Muscle of arm (tissue), 14 donors: ENCODE measurements around the gene RAB25. TPM values are rescaled to one million over a fixed set of nuclear protein-coding genes. Genes with fewer than 3 reads are reported as not detected.
"Not testable (repeated sequence)": the region's sequence is repeated elsewhere in the genome, so short reads cannot be mapped to it uniquely, and the experiment has no call there.

Source experiments
- DNase-seq: peaks from one replicate; pipeline ENCODE4 v3.0.0-alpha.2; 2013
- long read RNA-seq, 11 donors: transcript quantifications; one replicate each; lab custom pipeline, GENCODE V29; 2026
- polyA plus RNA-seq, 12 donors: library from polyadenylated mRNA; unstranded; fragments of 120-200 nt; gene quantifications; one replicate each; pipeline ENCODE4 v1.2.1, GENCODE V29; 2013; ENCODE audit not compliant: insufficient read length in 12 of 12

RAB25 gene
- 10 to 100 TPM in 3 of 12 donors, 1 to 10 TPM in 1, under 1 TPM in 7, not detected in 1; 0.18 to 39.5 (median 0.65) TPM for polyA plus RNA-seq
- long read RNA-seq, donor 1, transcript RAB25-205 (3 exons, 539 nt), result minor isoform, 20 of 169 reads
- long read RNA-seq, donor 1, transcript RAB25-203 (4 exons, 681 nt), result minor isoform, 5 of 169 reads
- long read RNA-seq, donor 1, transcript RAB25-201 (5 exons, 1,110 nt), result major isoform, 60 of 169 reads
- long read RNA-seq, donor 1, partial matches to known transcripts, result 79 of 169 reads
- long read RNA-seq, donor 1, other reads (novel, unspliced or antisense), result 0 of 169 reads
- long read RNA-seq, donor 2, result 0 reads
- long read RNA-seq, donor 3, result 0 reads
- long read RNA-seq, donor 4, result 0 reads
- long read RNA-seq, donor 5, result 0 reads
- long read RNA-seq, donor 6, result 0 reads
- long read RNA-seq, donor 7, partial matches to known transcripts, result 0 of 3 reads
- long read RNA-seq, donor 7, other reads (novel, unspliced or antisense), result 0 of 3 reads
- long read RNA-seq, donor 8, result 0 reads
- long read RNA-seq, donor 9, partial matches to known transcripts, result 0 of 6 reads
- long read RNA-seq, donor 9, other reads (novel, unspliced or antisense), result 0 of 6 reads
- long read RNA-seq, donor 10, result 0 reads
- long read RNA-seq, donor 11, result 0 reads

DNA sequence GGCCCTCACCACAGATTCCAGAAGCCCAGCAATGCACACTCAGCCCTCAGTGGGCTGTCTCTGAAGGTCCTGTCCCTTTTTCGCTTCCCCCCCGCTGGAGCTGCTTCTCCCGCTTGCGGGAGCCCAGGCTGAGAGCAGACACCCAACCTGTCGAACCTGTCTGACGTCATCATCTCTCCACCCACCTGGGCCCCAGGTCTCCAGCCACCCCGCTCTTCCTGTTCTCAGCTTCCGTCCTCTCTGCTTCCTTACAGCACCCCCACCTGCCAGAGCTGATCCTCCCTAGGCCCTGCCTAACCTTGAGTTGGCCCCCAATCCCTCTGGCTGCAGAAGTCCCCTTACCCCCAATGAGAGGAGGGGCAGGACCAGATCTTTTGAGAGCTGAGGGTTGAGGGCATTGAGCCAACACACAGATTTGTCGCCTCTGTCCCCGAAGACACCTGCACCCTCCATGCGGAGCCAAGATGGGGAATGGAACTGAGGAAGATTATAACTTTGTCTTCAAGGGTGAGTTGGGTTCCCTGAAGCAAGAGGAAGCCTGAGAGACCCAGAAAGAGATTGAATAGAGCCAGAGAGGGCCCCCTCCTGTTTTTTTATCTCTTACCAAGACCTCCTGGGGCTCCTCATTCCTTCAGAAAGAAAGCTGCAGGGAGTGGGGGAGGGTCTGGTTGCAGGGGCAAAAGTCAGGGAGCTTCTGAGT lies at the start of gene RAB25:
TSS of gene RAB25 (plus strand) at position 224 of the 700 bp plus-strand sequence. CDS start at position 465, 241 bp downstream.
- DNase-seq, result no peak

DNA sequence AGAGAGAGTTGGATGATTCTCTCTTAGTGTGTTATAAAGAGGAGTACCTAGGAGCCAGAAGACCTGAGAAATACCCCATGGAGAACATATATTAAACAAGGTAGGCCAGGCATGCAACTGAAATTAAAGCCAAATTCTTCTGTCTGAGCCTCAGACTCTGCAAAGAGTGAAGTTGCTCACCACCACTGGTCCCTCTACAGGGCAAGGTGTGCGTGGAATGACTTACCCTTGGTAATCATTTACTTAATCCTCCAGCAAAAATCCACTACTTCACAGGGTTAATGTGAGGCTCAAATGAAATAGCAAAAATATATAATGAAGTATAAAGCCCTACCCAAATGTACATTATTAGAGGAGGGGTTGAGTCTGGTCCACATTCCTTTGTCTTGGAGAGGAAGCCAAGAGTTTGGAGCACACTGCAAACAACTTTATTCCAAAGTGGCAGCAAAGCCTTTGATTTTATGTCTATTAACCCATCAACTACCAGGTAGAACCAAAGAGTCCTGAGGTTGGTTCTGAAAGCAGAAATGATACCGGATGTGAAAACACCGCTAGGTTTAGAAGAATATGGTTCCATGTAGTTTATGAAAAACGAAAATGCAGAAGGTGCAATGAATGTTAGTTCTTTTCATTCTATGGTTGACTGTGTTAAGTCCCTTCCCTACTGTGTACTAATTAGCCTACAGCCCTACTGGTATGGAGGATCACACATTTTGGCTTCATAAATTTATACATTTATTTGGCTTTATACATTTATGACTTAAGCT lies 48.7 kb upstream of the RAB25 start:
- DNase-seq, result no peak

GRCh38 chr1:156014829-156015228 lies 46.1 kb upstream of the RAB25 start:
- DNase-seq, result no peak

DNA sequence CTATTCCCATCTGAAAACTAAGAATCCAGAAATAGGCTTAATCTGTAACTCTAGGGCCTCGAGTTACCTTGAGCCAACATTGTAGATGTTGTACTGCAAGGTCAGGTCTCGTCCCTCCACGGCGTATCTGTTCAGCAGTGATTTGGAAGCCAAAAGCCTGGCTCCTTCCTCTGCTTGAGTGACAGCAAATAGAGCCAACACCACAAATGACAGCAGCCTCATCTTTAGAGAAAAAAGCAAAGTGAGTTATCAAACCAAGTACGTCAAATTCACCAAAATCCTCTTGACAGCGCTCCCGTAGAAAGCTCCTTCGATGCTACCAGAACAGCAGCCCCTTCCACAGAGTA lies 41.0 kb upstream of the RAB25 start:
- no peak for DNase-seq

GRCh38 chr1:156020293-156021092 lies 40.5 kb upstream of the RAB25 start, which contains the start of gene SSR2:
SSR2 (minus strand) TSS chr1:156020951; CDS start chr1:156020167, 784 bp downstream.
- peak; percentile 94 for DNase-seq

DNA sequence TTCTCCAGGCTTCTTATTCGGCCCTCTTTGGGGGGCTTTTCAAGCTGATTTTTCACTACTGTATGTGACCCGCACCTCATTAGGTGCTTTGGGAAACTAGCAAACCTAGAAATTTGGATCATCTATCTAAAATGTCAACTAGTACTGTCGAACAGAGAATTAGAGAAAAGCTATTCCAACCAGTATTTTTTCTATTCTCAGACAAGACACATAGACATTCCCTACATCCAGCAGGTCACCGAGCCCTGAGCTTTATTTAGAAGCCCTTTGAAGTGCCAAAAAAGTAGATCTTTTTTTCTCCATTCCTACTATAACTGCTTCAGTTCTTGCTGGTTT lies 39.9 kb upstream of the RAB25 start:
- no peak for DNase-seq

DNA sequence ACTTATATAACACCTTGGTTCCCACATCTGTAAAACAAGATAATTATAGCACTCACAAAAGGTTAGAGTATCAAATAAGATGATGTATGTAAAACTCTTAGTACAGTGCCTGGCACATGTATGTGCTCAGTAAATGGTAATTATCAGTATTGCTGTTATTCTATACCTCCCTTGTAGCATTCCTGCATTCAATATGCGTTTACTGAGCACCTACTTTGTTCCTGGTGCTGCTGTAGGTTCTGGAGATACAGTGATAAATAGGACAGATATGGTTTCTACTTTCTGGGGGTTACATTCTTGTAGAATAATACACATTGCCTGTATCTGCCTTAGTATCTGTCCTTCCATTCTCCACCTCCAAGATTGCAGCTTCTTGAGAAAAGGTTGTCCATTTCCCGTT lies 39.0 kb upstream of the RAB25 start:
- no peak for DNase-seq

DNA sequence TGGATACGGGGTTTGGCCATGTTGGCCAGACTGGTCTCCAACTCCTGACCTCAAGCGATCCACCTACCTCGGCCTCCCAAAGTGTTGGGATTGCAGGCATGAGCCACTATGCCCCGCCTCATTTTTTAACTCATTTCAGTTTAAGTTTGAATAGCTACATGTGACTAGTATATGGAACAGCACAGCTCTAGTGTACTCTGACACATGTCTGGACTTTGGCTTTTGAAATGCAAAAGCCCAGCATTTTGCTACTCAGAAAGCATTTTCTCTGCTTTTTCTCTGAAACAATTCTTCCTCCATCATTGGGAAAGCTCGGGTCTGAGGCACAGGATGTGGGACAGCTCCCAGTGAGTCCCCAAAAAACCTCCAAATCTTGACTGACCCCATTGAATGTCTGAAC lies 36.2 kb upstream of the RAB25 start:
- no peak for DNase-seq

DNA sequence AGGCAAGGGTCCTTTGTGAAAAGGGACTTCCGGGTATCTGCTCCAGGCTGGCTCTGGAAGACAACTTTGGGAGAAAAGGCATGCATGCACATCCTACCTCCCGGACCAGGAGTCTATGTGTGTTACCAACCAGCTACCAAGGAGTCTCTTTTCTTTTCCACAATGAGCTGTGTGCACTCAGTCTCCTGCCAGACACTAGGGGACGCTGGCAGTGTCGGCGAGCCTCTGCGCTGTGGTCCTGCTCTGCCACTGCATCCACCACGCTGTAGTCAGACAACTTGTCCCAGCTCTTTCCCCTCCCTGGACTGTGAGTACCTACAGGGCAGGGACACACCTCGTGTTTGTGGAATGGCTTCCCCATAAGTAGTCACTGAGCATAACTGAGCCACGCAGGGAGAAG lies 35.1 kb upstream of the RAB25 start:
- DNase-seq, result no peak

DNA sequence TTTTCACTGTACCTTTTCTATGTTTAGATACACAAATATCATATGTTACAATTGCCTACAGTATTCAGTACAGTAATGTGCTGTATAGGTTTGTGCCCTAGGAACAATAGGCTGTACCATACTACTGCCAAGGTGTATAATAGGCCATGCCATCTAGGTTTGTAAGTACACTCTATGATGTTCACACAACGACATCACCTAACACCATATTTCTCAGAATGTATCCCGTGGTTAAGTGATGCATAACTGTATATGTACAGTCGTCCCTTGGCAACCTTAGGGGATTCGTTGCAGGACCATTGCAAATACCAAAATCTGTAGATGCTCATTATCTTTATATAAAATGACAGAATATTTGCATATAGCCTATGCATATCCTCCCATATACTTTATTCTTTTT lies 34.4 kb upstream of the RAB25 start:
- no peak for DNase-seq

DNA sequence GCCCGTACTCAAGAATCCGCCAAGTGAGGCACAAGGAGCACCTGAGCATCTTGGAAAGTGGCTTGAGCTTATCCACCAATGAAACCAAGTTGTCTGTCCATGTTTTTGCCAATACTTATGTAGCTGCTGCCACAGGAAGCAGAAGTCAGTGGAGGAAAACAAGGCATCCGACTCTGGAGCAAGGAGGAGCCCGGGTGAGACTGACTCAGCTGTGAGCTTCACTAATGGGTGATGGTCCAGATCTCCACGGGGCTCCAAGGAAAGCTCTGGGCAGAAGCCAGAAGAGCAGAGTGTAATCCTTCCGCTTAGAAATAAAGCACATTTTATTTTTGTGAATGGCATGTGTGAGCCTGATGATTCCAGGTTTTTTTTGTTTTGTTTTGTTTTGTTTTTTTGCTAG lies 27.9 kb upstream of the RAB25 start:
- DNase-seq, result no peak

GRCh38 chr1:156034991-156035390 lies 26.0 kb upstream of the RAB25 start:
- not testable (repeated sequence) for DNase-seq

DNA sequence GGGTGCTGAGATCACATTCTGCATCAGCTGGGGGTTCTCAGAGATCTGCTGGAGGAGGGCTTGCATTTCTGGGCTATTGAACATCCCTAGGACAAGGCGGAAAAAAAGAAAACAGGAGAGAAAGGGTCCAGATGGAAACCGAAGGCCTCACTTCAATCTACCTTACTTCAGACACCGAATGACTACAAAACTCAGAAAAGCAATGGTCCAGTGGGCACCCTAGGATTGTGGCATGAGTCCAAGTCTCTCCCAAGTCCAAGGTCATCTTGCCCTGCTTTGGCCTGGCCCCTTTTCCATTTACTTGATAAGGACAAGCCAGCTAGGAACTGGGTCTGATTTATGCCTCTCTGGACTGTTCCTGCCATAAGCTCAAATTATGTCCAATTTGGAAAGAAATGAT lies 18.1 kb upstream of the RAB25 start:
- no peak for DNase-seq

DNA sequence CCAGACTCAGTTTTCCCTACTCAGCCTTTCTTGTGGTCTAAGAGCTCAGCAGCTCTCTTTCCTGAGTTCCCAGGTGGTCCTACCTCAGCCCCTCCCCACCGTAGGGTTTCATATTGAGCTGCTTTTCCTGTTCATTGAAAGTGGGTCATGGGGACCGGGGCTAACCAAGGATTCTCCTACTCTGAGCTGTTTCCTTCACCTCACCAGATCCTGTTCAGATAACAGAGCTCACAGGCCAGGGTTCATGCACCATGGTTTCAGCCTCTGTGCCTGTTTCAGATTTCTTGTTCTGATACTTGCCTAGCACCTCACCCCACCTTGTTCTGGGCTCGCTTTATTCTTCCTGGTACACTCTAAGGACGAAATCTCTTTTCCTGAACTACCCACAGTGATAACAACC lies 15.9 kb upstream of the RAB25 start:
- DNase-seq, result no peak

GRCh38 chr1:156048663-156049258 lies 12.2 kb upstream of the RAB25 start:
- DNase-seq, result no peak

GRCh38 chr1:156050376-156050775 lies 10.6 kb upstream of the RAB25 start:
- peak; percentile 30 for DNase-seq

GRCh38 chr1:156051011-156051725 lies 9.8 kb upstream of the RAB25 start:
- DNase-seq, result no peak

- peak; percentile 58 for DNase-seq
Measured at GRCh38 chr1:156052862-156053767, 7.8 kb upstream of the RAB25 start.
